HT-29 (cell line): ENCODE results near the gene PTPRU. TPM values are rescaled to one million over a fixed set of nuclear protein-coding genes. Genes with fewer than 3 reads are reported as not detected.

Experiments used
- DNase-seq: peaks from one replicate; pipeline ENCODE4 v3.0.0-alpha.2; 2015; ENCODE audit warnings: low spot score
- total RNA-seq: library from RNA; depleted of rRNA; stranded (reverse); fragments of >200 nt; shearing (Covaris generic); gene quantifications from 2 replicates; pipeline ENCODE4 v1.2.3, GENCODE V29; 2014; rRNA removed

PTPRU gene
- total RNA-seq, 1 experiment from 2014 or later = 0.03 TPM

DNA sequence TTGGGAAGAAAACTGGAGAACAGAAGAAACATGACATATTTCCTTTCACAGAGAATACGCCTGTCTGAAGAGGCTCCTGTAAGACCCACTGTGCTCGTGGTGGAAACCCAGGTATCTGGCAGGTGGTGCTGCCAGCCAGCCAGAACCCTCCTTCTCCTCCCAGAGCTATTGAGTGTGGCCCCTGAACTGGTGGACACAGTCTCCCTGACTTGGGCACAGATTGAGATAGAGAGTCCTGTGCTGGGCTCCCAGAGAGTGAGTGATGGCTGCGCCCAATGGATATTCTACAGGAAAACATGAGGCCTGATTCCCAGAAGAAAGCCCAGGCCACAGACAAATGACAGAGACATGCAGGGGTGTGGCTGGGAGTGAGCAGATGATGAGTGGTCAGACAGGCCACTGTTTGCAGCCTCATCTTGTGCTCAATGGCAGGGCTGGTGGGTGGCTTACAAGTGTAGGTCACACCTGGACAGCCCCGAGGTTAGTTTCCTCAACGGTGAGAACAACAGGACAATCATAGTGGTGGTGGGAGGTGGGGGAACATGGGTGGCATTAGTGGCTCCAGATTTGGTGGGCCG lies 127.9 kb downstream of the PTPRU start:
- DNase-seq = no peak

- no peak for DNase-seq
Observed at GRCh38 chr1:29365906-29366670, 129.8 kb downstream of the PTPRU start.

DNA sequence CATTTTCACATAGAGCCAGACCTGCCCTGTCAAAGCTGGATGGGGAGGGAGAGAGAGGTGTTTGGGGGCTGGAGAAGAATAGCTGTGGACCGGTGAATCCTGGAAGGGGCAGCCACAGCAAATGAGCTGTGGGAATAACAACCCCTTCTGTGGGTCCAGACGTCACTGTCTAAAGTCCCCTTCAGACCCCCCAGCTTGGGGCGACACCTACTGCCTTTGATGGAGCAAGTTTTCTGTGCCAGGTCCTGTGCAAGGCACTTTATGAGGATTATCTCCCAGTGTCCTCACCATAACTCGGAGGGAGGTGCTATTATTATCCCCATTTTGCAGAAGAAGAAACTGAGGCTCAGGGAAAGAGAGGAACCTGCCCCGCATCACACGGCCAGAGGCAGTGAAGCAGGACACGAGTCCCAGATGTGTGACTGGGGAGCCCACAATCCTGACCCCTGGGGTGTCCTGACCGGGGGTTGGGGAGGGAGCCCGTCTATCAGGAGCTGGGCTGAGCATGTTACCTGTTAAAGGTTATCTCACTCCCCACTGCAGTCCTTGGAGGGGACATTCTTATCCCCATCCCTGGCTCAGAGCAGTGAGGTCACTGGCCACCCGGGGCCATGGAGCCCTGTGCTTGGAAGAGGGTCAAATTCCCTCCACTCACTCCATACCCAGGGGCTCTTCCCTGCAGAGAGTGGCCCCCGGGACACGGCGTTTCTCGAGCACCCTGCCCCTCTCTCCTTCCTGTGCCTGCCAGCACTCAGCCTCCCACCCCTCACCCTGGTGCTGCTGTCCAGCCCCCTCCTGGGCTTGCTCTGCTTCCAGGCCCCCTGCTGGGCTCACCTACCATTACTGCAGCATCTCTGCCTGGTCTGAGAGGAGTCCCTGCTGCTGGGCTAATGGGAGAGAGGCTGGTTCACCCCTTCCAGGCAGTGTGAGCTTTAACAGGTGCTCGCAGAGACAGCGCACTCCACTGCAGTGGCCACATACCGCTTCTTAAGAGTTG lies 132.9 kb downstream of the PTPRU start:
- DNase-seq = no peak

DNA sequence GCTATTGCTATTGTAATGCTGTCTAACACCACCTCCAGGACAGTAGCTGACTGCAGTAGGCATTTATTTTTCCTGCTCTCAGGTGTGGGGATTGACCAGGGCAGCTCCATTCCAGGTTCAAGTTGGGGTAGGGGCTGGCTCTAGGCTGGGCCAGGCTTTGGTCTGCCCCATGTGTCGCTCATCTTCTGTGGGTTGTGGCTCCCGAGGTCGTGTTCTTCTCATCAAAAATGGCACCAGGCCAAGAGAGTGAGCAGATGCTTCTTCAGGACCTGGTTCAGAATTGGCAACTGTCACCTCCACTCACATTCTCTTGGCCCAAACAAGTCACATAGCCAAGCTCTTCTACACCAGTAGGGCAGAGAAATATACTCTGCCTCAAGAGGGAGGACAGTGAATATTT lies 133.7 kb downstream of the PTPRU start:
- no peak for DNase-seq

- DNase-seq = no peak
Observed at GRCh38 chr1:29371332-29371731, 135.0 kb downstream of the PTPRU start.

GRCh38 chr1:29372108-29372507 lies 135.8 kb downstream of the PTPRU start:
- DNase-seq = no peak

Other genes starting within 250 kb of the PTPRU start
- not detected in 2 replicates for gene TMEM200B, start 112.6 kb upstream of the PTPRU start, total RNA-seq
- 36.2 and 51.3 TPM in 2 replicates for gene SRSF4, start 54.6 kb upstream of the PTPRU start, total RNA-seq
- 24.2 and 27.8 TPM in 2 replicates for gene MECR, start 5.6 kb upstream of the PTPRU start, total RNA-seq